HepG2 (cell line): ENCODE data around the gene PNLIPRP2. TPM values are rescaled to one million over a fixed set of nuclear protein-coding genes. Genes with fewer than 3 reads are reported as not detected.

Source experiments
- ATAC-seq: fragments of 200-7000 bp; cut with Tn5 transposase; 3 replicates; pipeline ENCODE4 v1.9.1; 2020; ENCODE audit warnings: mild to moderate bottlenecking, moderate library complexity
- BruUV-seq: library from RNA; stranded (reverse); fragments of 400-500 nt; replicated peaks from 2 replicates; lab custom pipeline; 2021; lab: Mats Ljungman, UMichigan
- CTCF ChIA-PET: fragments of 300-600 bp; formaldehyde crosslinking; extraction: SDS; loops from one replicate; lab custom pipeline; 2021; ENCODE audit warnings: low total read pairs, inconsistent platforms, low intra/inter-chr PET ratio; lab: Yijun Ruan, JAX
- POLR2A ChIA-PET: fragments of 350-600 bp; sonication (Branson Sonifier 250); formaldehyde crosslinking; loops from one replicate; lab custom pipeline; 2020; ENCODE audit warnings: antibody characterized with exemption, inconsistent platforms; lab: Yijun Ruan, JAX
- DNase-seq: peaks from one replicate; pipeline ENCODE4 v3.0.0-alpha.2; 2015; ENCODE audit warnings: low spot score
- FAIRE-seq: peaks from 3 replicates; lab custom pipeline; 2011; peaks lifted over from hg19 to GRCh38; lab: Jason Lieb, UNC
- H2AFZ ChIP-seq: one replicate; pipeline ENCODE4 v1.6.1; 2011; ENCODE audit warnings: low read length, inconsistent platforms
- H3K27ac ChIP-seq: fragments of 300-600 bp; 3 replicates; pipeline ENCODE4 v1.8.0; 2011; ENCODE audit warnings: mixed run types, mild to moderate bottlenecking, mixed read lengths, low read length, inconsistent platforms; ENCODE audit not compliant: insufficient read depth; ENCODE audit errors: extremely low read length
- H3K27me3 ChIP-seq, 2 experiments: fragments of 200-600 bp in 1 of 2; 2 replicates in 1 of 2; 3 replicates in 1 of 2; pipeline versions ENCODE4 v1.6.0 to v1.8.0; 2011; ENCODE audit warnings: low read length in 2 of 2, mild to moderate bottlenecking in 2 of 2, moderate library complexity in 2 of 2, inconsistent platforms in 1 of 2; ENCODE audit not compliant: insufficient read depth in 2 of 2, control insufficient read depth in 1 of 2
- H3K36me3 ChIP-seq, 2 experiments: fragments of 200-600 bp in 1 of 2; replicated peaks in 1 of 2; 2 replicates in 1 of 2; 3 replicates in 1 of 2; pipeline versions ENCODE4 v1.5.1 to v1.8.0; 2011; ENCODE audit warnings: low read length in 2 of 2, inconsistent platforms in 1 of 2; ENCODE audit not compliant: insufficient read depth in 2 of 2, control insufficient read depth in 1 of 2
- H3K4me1 ChIP-seq: 2 replicates; pipeline ENCODE4 v1.5.1; 2012; ENCODE audit warnings: low read length, inconsistent platforms; ENCODE audit not compliant: insufficient read depth
- H3K4me2 ChIP-seq: 2 replicates; pipeline ENCODE4 v1.6.0; 2011; ENCODE audit warnings: low read depth, low read length, inconsistent platforms
- H3K4me3 ChIP-seq, 3 experiments: fragments of 200-600 bp in 1 of 3; sonication (generic), shearing (Covaris generic) in 1 of 3; replicated peaks in 1 of 3; 2 replicates each; pipeline ENCODE4 v1.5.1; 2011 to 2016; ENCODE audit warnings: low read length in 3 of 3, inconsistent platforms in 2 of 3, low read depth in 2 of 3, mild to moderate bottlenecking in 2 of 3, control low read depth in 1 of 3, mixed read lengths in 1 of 3; ENCODE audit not compliant: insufficient read depth in 1 of 3
- H3K79me2 ChIP-seq: one replicate; pipeline ENCODE4 v1.6.1; 2011; ENCODE audit warnings: low read length, inconsistent platforms; ENCODE audit not compliant: insufficient read depth
- H3K9ac ChIP-seq: 2 replicates; pipeline ENCODE4 v1.6.0; 2011; ENCODE audit warnings: mild to moderate bottlenecking, low read depth, low read length, inconsistent platforms; ENCODE audit not compliant: insufficient read depth
- H3K9me3 ChIP-seq: 2 replicates; pipeline ENCODE4 v1.5.1; 2012; ENCODE audit warnings: mild to moderate bottlenecking, low read length
- H4K20me1 ChIP-seq: 2 replicates; pipeline ENCODE4 v1.6.0; 2011; ENCODE audit warnings: inconsistent platforms, mild to moderate bottlenecking, low read length, moderate library complexity; ENCODE audit not compliant: insufficient read depth
- KDM2A ChIP-seq: sonication (generic); formaldehyde crosslinking; IDR thresholded peaks from 2 replicates; pipeline ENCODE4 v1.4.0; 2020; ENCODE audit warnings: low read depth, missing genetic modification reagents, borderline replicate concordance
- SNAI1 ChIP-seq: sonication (generic); formaldehyde crosslinking; IDR thresholded peaks from 2 replicates; pipeline ENCODE4 v1.5.0; 2020; ENCODE audit warnings: mild to moderate bottlenecking, missing genetic modification reagents, borderline replicate concordance
- YY1 ChIP-seq: IDR thresholded peaks from 2 replicates; pipeline ENCODE4 v1.6.1; 2011; ENCODE audit warnings: low read length, low read depth, moderate library complexity, mild to moderate bottlenecking; ENCODE audit not compliant: insufficient read depth, insufficient replicate concordance
- ZNF124 ChIP-seq: sonication (generic); formaldehyde crosslinking; IDR thresholded peaks from 2 replicates; pipeline ENCODE4 v1.4.0; 2020; ENCODE audit warnings: missing genetic modification reagents
- WGBS: methylation state at CpG from one replicate; pipeline ENCODE4 v1.1.6; 2017; ENCODE audit warnings: low lambda C conversion rate; 5-methylcytosine and 5-hydroxymethylcytosine counted together
- in situ Hi-C: cut with HindIII; loops from 2 replicates; pipeline ENCODE4 v1.10.0; 2017; ENCODE audit warnings: low pct_unique_long_range_greater_than_20kb; ENCODE audit not compliant: extremely low pct_ligation_motif_present
- intact Hi-C: fragments of 100-400 bp; cut with micrococcal nuclease; formaldehyde crosslinking; loops from one replicate; pipeline ENCODE4 v1.10.0; 2022; ENCODE audit not compliant: unreplicated experiment
- polyA plus RNA-seq, 8 experiments: library from polyadenylated mRNA; depleted of rRNA in 3 of 8; stranded (reverse) in 7 of 8; unstranded in 1 of 8; fragments of >200 nt; fragmentation: Illumina TruSeq in 4 of 8; extraction: Trizol in 4 of 8; gene quantifications; 2 replicates each; pipeline versions ENCODE4 v1.2.1 to v1.2.3, GENCODE V29; 2011 to 2016; ENCODE audit warnings: low read depth in 4 of 8, missing spikeins in 1 of 8, mixed read lengths in 1 of 8; ENCODE audit not compliant: insufficient read depth in 1 of 8
- total RNA-seq, 5 experiments: library from RNA; depleted of rRNA; stranded (reverse); fragments of >200 nt; fragmentation: Illumina TruSeq; extraction: Trizol; gene quantifications; 2 replicates each; pipeline ENCODE4 v1.2.3, GENCODE V29; 2016; ENCODE audit warnings: low read depth in 1 of 5
- TF ChIP-seq, protein P1 (sequence below): fragments of 450-650 bp; IDR thresholded peaks from 2 replicates; pipeline ENCODE4 v1.6.1; 2016

The PNLIPRP2 gene
- total and polyA plus RNA-seq, 2 of the 13 experiments (the other 11 are each of a cell fraction or from before 2014, with no cell fraction given) = 0.21 to 0.97 TPM

- ChIA-PET CTCF (no interaction called here), POLR2A (no interaction called here)
- WGBS = 0% methylated on average over 8 of the region's 9 CpGs
- FAIRE-seq (no peak), DNase-seq (no peak), ATAC-seq (no peak)
- Histone ChIP-seq H3K36me3 (no peaks in the 10 kb centered on the region), H3K4me3 (no peak within 1 kb of the TSS), H4K20me1 (no peaks in the 10 kb centered on the region), H3K4me2 (no peak within 1 kb of the TSS), H3K79me2 (no peaks in the 10 kb centered on the region), H3K27me3 (peaks cover 2 to 23% of the 10 kb centered on the region in 2 experiments; a peak in 2 of 5 replicates), H3K9ac (no peak within 1 kb of the TSS), H3K27ac (no peak within 1 kb of the TSS), H2AFZ (no peak within 1 kb of the TSS), H3K9me3 (no peaks in the 10 kb centered on the region), H3K4me1 (no peaks in the 10 kb centered on the region)
- no TSS peak for BruUV-seq
- TF ChIP-seq KDM2A (CRISPR knock-in tag) (no peak), SNAI1 (no peak)
- intact Hi-C loops = no loop called here
- in situ Hi-C loops = no loop called here
Observed at GRCh38 chr10:116590590-116591444, 29.9 kb upstream of the PNLIPRP2 start, which contains the start of gene PNLIPRP1. Gene PNLIPRP1 (plus strand): TSS chr10:116590959. CDS start chr10:116591130, 171 bp downstream.

GRCh38 chr10:116593139-116593740 lies 27.5 kb upstream of the PNLIPRP2 start:
- Histone ChIP-seq H3K36me3 (no peaks in the 10 kb centered on the region), H3K4me3 (no peak overlapping the region), H3K79me2 (no peaks in the 10 kb centered on the region), H3K9ac (no peak overlapping the region), H3K4me1 (no peaks in the 10 kb centered on the region), H3K9me3 (no peaks in the 10 kb centered on the region), H4K20me1 (no peaks in the 10 kb centered on the region), H2AFZ (no peak overlapping the region), H3K4me2 (no peak overlapping the region), H3K27me3 (peaks cover 2 to 24% of the 10 kb centered on the region in 2 experiments; a peak in 2 of 5 replicates), H3K27ac (no peak overlapping the region)
- intact Hi-C loops (no loop called here), in situ Hi-C loops (no loop called here)
- no TSS peak for BruUV-seq
- no peak for TF ChIP-seq YY1
- TF ChIP-seq ZNF124 (CRISPR knock-in tag) = no peak
- TF ChIP-seq, protein P1, sequence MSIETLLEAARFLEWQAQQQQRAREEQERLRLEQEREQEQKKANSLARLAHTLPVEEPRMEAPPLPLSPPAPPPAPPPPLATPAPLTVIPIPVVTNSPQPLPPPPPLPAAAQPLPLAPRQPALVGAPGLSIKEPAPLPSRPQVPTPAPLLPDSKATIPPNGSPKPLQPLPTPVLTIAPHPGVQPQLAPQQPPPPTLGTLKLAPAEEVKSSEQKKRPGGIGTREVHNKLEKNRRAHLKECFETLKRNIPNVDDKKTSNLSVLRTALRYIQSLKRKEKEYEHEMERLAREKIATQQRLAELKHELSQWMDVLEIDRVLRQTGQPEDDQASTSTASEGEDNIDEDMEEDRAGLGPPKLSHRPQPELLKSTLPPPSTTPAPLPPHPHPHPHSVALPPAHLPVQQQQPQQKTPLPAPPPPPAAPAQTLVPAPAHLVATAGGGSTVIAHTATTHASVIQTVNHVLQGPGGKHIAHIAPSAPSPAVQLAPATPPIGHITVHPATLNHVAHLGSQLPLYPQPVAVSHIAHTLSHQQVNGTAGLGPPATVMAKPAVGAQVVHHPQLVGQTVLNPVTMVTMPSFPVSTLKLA = peak; percentile 50
- no peak for ATAC-seq
- WGBS = 38% methylated on average over 5 of the region's 5 CpGs
- CTCF ChIA-PET = no interaction called here
- FAIRE-seq = no peak
- POLR2A ChIA-PET = no interaction called here
- no peak for DNase-seq
